ENCODE data around the gene HMGCS2. TPM values are rescaled to one million over a fixed set of nuclear protein-coding genes. Genes with fewer than 3 reads are reported as not detected.

Gene HMGCS2
- total and polyA plus RNA-seq, 10 donors = 0.06 to 0.11 TPM; not detected in 8

DNA sequence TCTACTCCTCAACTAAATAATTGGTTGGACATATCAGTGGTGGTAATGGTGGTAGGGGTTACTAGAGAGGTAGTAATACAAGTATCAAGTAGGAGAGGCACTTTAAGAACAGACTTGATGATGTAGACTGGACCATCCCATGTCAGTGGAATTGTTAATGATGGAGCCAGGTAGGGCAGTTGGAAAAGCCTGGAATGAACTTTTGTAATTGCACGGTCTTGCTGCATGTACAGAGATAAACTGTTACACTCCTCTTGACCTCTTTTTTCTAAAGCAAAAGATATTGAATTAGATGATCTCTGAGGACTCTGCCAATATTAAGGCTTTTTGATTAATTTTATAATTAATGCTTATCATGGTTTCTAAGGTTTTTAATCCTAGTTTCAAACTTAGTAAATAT lies 5.8 kb downstream of the HMGCS2 start:
- Histone ChIP-seq H3K27me3 (replicated peaks in 1 of 7) (peaks cover 0 to 7% (median 0%) of the 10 kb centered on the region in 7 donors), H3K27ac (no peak overlapping the region), H3K4me3 (no peak overlapping the region), H3K9me3 (no peaks in the 10 kb centered on the region), H3K4me1 (no peaks in the 10 kb centered on the region), H3K36me3 (no peaks in the 10 kb centered on the region)
- 81 to 97% (median 91%) methylated on average over 1 of the region's 1 CpG for WGBS, 5 donors
- no peak for TF ChIP-seq POLR2A (IDR thresholded peaks at IDR 0.05)
- TF ChIP-seq, protein P1, sequence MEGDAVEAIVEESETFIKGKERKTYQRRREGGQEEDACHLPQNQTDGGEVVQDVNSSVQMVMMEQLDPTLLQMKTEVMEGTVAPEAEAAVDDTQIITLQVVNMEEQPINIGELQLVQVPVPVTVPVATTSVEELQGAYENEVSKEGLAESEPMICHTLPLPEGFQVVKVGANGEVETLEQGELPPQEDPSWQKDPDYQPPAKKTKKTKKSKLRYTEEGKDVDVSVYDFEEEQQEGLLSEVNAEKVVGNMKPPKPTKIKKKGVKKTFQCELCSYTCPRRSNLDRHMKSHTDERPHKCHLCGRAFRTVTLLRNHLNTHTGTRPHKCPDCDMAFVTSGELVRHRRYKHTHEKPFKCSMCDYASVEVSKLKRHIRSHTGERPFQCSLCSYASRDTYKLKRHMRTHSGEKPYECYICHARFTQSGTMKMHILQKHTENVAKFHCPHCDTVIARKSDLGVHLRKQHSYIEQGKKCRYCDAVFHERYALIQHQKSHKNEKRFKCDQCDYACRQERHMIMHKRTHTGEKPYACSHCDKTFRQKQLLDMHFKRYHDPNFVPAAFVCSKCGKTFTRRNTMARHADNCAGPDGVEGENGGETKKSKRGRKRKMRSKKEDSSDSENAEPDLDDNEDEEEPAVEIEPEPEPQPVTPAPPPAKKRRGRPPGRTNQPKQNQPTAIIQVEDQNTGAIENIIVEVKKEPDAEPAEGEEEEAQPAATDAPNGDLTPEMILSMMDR (IDR thresholded peaks at IDR 0.05 in 8 of 11, conservative IDR thresholded peaks at IDR 0.05 in 3 of 11) = no peak
- no peak for TF ChIP-seq POLR2AphosphoS5 (IDR thresholded peaks at IDR 0.05)
- DNase-seq = no peak
- intact Hi-C loops (cut with DNase I; ENCODE audit: low total_unique reads) = no loop called here

DNA sequence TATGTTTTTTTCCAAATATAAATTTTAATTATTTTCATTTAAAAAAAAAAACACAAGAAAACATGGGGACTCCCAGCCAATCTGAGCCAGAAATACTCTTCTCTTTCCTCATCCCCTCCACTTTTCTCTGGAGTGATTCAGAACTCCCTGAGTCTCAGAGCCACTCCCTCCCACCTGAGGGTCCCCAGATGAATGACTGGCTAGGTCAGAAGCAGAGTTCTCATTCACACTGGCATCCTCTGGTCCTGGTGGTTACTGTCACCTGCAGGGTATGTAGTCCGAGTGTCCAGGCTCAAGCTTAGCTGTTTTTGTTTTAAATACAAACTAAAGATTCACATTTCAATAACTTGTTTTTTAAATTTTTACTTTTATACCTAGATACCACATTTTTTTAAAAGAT lies 6.3 kb downstream of the HMGCS2 start:
- WGBS, 5 donors = 82 to 96% (median 90%) methylated on average over 1 of the region's 1 CpG
- peaks cover 0 to 7% (median 0%) of the 10 kb centered on the region in 7 donors for H3K27me3 ChIP-seq (replicated peaks in 1 of 7)
- no peaks in the 10 kb centered on the region for H3K4me1 ChIP-seq
- TF ChIP-seq, protein P1 (IDR thresholded peaks at IDR 0.05 in 8 of 11, conservative IDR thresholded peaks at IDR 0.05 in 3 of 11) = no peak
- TF ChIP-seq POLR2AphosphoS5 (IDR thresholded peaks at IDR 0.05) = no peak
- no peak for TF ChIP-seq POLR2A (IDR thresholded peaks at IDR 0.05)
- no peak for DNase-seq
- no peaks in the 10 kb centered on the region for H3K36me3 ChIP-seq
- no peak overlapping the region for H3K4me3 ChIP-seq
- H3K9me3 ChIP-seq = no peaks in the 10 kb centered on the region
- no peak overlapping the region for H3K27ac ChIP-seq
- intact Hi-C loops (cut with DNase I; ENCODE audit: low total_unique reads) = no loop called here

DNA sequence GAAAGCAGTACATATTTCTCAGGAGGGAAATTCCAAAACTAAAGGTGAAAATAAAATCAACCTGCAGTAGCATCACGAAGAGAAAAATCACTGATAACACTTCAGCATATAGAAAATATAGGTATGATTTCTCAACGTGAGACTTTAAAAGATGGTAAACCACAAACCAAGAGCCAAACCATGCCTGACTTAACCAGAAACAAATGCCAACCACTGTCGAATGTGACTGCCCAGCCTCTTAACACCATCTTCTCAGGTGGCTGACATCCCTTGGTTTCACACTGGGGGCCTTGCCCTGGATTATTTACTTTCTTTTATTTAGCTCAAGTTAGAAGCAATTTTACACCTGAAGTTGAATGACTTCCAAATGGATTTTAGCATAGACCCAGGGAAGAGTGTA lies 10.1 kb downstream of the HMGCS2 start:
- H3K4me1 ChIP-seq = no peaks in the 10 kb centered on the region
- no peaks in the 10 kb centered on the region for H3K36me3 ChIP-seq
- no peak overlapping the region for H3K27ac ChIP-seq
- TF ChIP-seq, protein P1 (IDR thresholded peaks at IDR 0.05 in 8 of 11, conservative IDR thresholded peaks at IDR 0.05 in 3 of 11) = no peak
- 53 to 59% (median 58%) methylated on average over 3 of the region's 3 CpGs for WGBS, 5 donors
- no peaks in the 10 kb centered on the region for H3K9me3 ChIP-seq
- intact Hi-C loops (cut with DNase I; ENCODE audit: low total_unique reads) = no loop called here
- H3K27me3 ChIP-seq (replicated peaks in 1 of 7) = peaks cover 0 to 4% (median 0%) of the 10 kb centered on the region in 7 donors
- DNase-seq = no peak
- H3K4me3 ChIP-seq = no peak overlapping the region

DNA sequence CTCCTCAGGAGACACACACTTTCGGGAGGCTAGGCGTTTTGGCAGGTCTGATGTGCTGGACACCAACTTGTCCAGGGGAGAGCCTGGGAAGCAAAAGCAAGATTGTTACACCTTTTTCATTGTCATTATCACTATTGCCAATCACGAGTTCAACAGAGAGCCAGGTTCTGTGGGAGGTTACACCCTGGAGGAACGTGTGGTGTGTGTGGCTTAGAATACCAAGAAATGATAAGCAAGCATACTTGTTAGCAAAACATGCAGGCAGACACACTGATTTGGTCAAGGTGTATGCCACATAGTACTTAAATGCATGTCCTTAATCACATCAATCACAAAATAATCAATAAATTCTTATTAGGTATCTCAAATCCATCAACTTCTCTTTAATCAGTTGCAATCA lies 16.1 kb downstream of the HMGCS2 start:
- Histone ChIP-seq H3K36me3 (no peaks in the 10 kb centered on the region), H3K4me1 (no peaks in the 10 kb centered on the region), H3K4me3 (no peak overlapping the region), H3K27ac (no peak overlapping the region), H3K9me3 (no peaks in the 10 kb centered on the region), H3K27me3 (replicated peaks in 1 of 7) (peaks cover 0 to 4% (median 0%) of the 10 kb centered on the region in 7 donors)
- no peak for DNase-seq
- 85 to 91% (median 89%) methylated on average over 4 of the region's 4 CpGs for WGBS, 5 donors
- intact Hi-C loops (cut with DNase I; ENCODE audit: low total_unique reads) = no loop called here
- TF ChIP-seq POLR2A (IDR thresholded peaks at IDR 0.05) (no peak), POLR2AphosphoS5 (IDR thresholded peaks at IDR 0.05) (no peak)
- TF ChIP-seq, protein P1 (IDR thresholded peaks at IDR 0.05 in 8 of 11, conservative IDR thresholded peaks at IDR 0.05 in 3 of 11) = no peak

Measured in spleen (tissue), 11 donors.